HCT116 (cell line): Measurements from ENCODE around the gene SAMD13. TPM values are rescaled to one million over a fixed set of nuclear protein-coding genes. Genes with fewer than 3 reads are reported as not detected.

Experiments
- ATAC-seq: fragments of 200-7000 bp; cut with Tn5 transposase; 2 replicates; pipeline ENCODE4 v1.9.1; 2020; ENCODE audit warnings: mild to moderate bottlenecking, moderate library complexity
- BruUV-seq: library from RNA; stranded (reverse); fragments of 400-500 nt; replicated peaks from 2 replicates; lab custom pipeline; 2021; lab: Mats Ljungman, UMichigan
- CTCF ChIA-PET: fragments of 300-600 bp; sonication (Branson Sonifier 250); formaldehyde crosslinking; loops from one replicate; lab custom pipeline; 2021; ENCODE audit warnings: antibody characterized with exemption; lab: Charles Lee
- POLR2A ChIA-PET: fragments of 300-600, 350-600 bp; sonication (Branson Sonifier 250); formaldehyde crosslinking; loops from one replicate; lab custom pipeline; 2021; ENCODE audit warnings: antibody characterized with exemption; lab: Charles Lee
- RAD21 ChIA-PET, 2 experiments: fragments of 300-600 bp; sonication (Branson Sonifier 250); formaldehyde crosslinking; loops; one replicate each; lab custom pipeline; 2023; ENCODE audit warnings: low total read pairs in 2 of 2; ENCODE audit not compliant: uncharacterized antibody in 2 of 2, unreplicated experiment in 2 of 2, low non-redundant PET in 1 of 2; lab: Charles Lee
- DNase-seq: peaks from one replicate; pipeline ENCODE4 v3.0.0-alpha.2; 2010; ENCODE audit warnings: low read depth, low spot score
- H2AFZ ChIP-seq: fragments of 200-600 bp; shearing (Covaris generic), sonication (generic); 2 replicates; pipeline ENCODE4 v1.6.1; 2017; ENCODE audit warnings: low read depth, mixed run types, mixed read lengths, antibody characterized with exemption, low read length; ENCODE audit not compliant: poor library complexity, severe bottlenecking
- H3K27ac ChIP-seq: 2 replicates; pipeline ENCODE4 v1.5.1; 2012; ENCODE audit warnings: low read depth, low read length
- H3K27me3 ChIP-seq: fragments of 200-600 bp; sonication (generic); 2 replicates; pipeline ENCODE4 v1.6.1; 2016; ENCODE audit warnings: mixed run types, low read length, mixed read lengths; ENCODE audit not compliant: insufficient read depth
- H3K36me3 ChIP-seq, 2 experiments: fragments of 200-500 bp in 1 of 2; fragments of 200-600 bp in 1 of 2; sonication (Bioruptor generic) in 1 of 2; sonication (generic) in 1 of 2; 2 replicates each; pipeline versions ENCODE4 v1.5.1 to v1.6.1; 2014 to 2016; ENCODE audit warnings: low read length in 2 of 2, inconsistent platforms in 1 of 2, mixed read lengths in 1 of 2, mixed run types in 1 of 2; ENCODE audit not compliant: insufficient read depth in 2 of 2, control insufficient read depth in 1 of 2
- H3K4me1 ChIP-seq, 2 experiments: fragments of 200-600 bp in 1 of 2; sonication (generic) in 1 of 2; 2 replicates each; pipeline versions ENCODE4 v1.5.1 to v1.6.1; 2012 to 2017; ENCODE audit warnings: low read length in 2 of 2, inconsistent platforms in 1 of 2, mild to moderate bottlenecking in 1 of 2, mixed read lengths in 1 of 2, mixed run types in 1 of 2, moderate library complexity in 1 of 2; ENCODE audit not compliant: insufficient read depth in 2 of 2, control insufficient read depth in 1 of 2
- H3K4me2 ChIP-seq: fragments of 200-600 bp; sonication (generic); 2 replicates; pipeline ENCODE4 v1.6.1; 2017; ENCODE audit warnings: mixed run types, low read length, mixed read lengths
- H3K4me3 ChIP-seq, 2 experiments: fragments of 200-600 bp in 1 of 2; sonication (generic) in 1 of 2; replicated peaks in 1 of 2; 2 replicates each; pipeline ENCODE4 v1.5.1; 2011 to 2016; ENCODE audit warnings: low read length in 2 of 2, control low read depth in 1 of 2, low read depth in 1 of 2, mild to moderate bottlenecking in 1 of 2, mixed read lengths in 1 of 2, mixed run types in 1 of 2
- H3K79me2 ChIP-seq: fragments of 200-600 bp; sonication (generic); 2 replicates; pipeline ENCODE4 v1.6.1; 2017; ENCODE audit warnings: mild to moderate bottlenecking, mixed run types, low read length, moderate library complexity, mixed read lengths; ENCODE audit not compliant: insufficient read depth
- H3K9ac ChIP-seq: fragments of 200-600 bp; sonication (generic); 2 replicates; pipeline ENCODE4 v1.6.1; 2016; ENCODE audit warnings: low read length, mixed read lengths
- H3K9me2 ChIP-seq: fragments of 200-600 bp; sonication (generic), shearing (Covaris generic); 2 replicates; pipeline ENCODE4 v1.6.1; 2017; ENCODE audit warnings: mixed run types, mild to moderate bottlenecking, moderate library complexity; ENCODE audit not compliant: insufficient read depth
- H3K9me3 ChIP-seq, 2 experiments: fragments of 200-500 bp in 1 of 2; fragments of 200-600 bp in 1 of 2; sonication (Bioruptor generic) in 1 of 2; sonication (generic) in 1 of 2; 2 replicates each; pipeline ENCODE4 v1.6.1; 2014 to 2017; ENCODE audit warnings: low read length in 2 of 2, mixed read lengths in 2 of 2, inconsistent platforms in 1 of 2, low read depth in 1 of 2, mild to moderate bottlenecking in 1 of 2, mixed run types in 1 of 2, moderate library complexity in 1 of 2; ENCODE audit not compliant: control insufficient read depth in 1 of 2, insufficient read depth in 1 of 2
- H4K20me1 ChIP-seq: fragments of 200-600 bp; sonication (generic), shearing (Covaris generic); 2 replicates; pipeline ENCODE4 v1.6.1; 2017; ENCODE audit warnings: mixed run types, mild to moderate bottlenecking, moderate library complexity; ENCODE audit not compliant: insufficient read depth
- CBX3 ChIP-seq: IDR thresholded peaks from 2 replicates; pipeline ENCODE4 v1.6.1; 2012; ENCODE audit warnings: low read depth
- CTCF ChIP-seq, 3 experiments: fragments of 200-600 bp in 1 of 3; sonication (generic) in 1 of 3; IDR thresholded peaks in 2 of 3; conservative IDR thresholded peaks in 1 of 3; 2 replicates each; pipeline ENCODE4 v1.5.1; 2012 to 2017; ENCODE audit warnings: low read depth in 2 of 3, low read length in 2 of 3, antibody characterized with exemption in 1 of 3, borderline replicate concordance in 1 of 3, control low read depth in 1 of 3, mild to moderate bottlenecking in 1 of 3, mixed read lengths in 1 of 3, mixed run types in 1 of 3, moderate library complexity in 1 of 3; ENCODE audit not compliant: insufficient read depth in 1 of 3
- ELF1 ChIP-seq: IDR thresholded peaks from 2 replicates; pipeline ENCODE4 v1.6.1; 2012; ENCODE audit warnings: low read depth, borderline replicate concordance
- EZH2phosphoT487 ChIP-seq: fragments of 200-600 bp; IDR thresholded peaks from 2 replicates; pipeline ENCODE4 v1.6.1; 2018; ENCODE audit warnings: antibody characterized with exemption, borderline replicate concordance
- FOSL1 ChIP-seq: IDR thresholded peaks from 2 replicates; pipeline ENCODE4 v1.6.1; 2012; ENCODE audit warnings: low read depth
- JUND ChIP-seq: IDR thresholded peaks from 2 replicates; pipeline ENCODE4 v1.6.1; 2012
- MAX ChIP-seq: IDR thresholded peaks from 2 replicates; pipeline ENCODE4 v1.6.1; 2012
- RAD21 ChIP-seq: IDR thresholded peaks from 2 replicates; pipeline ENCODE4 v1.6.1; 2012; ENCODE audit warnings: low read depth, mild to moderate bottlenecking
- SP1 ChIP-seq: IDR thresholded peaks from 2 replicates; pipeline ENCODE4 v1.6.1; 2012; ENCODE audit warnings: low read depth
- SRF ChIP-seq: IDR thresholded peaks from 2 replicates; pipeline ENCODE4 v1.6.1; 2012; ENCODE audit warnings: low read depth
- TCF7L2 ChIP-seq: IDR thresholded peaks from 2 replicates; pipeline ENCODE4 v1.7.0; 2011; ENCODE audit warnings: borderline replicate concordance, inconsistent platforms; ENCODE audit not compliant: insufficient read depth, insufficient read length; ENCODE audit errors: extremely low read depth
- YY1 ChIP-seq: IDR thresholded peaks from 2 replicates; pipeline ENCODE4 v1.6.1; 2011; ENCODE audit warnings: low read length, low read depth, moderate library complexity, mild to moderate bottlenecking; ENCODE audit not compliant: insufficient replicate concordance; ENCODE audit errors: extremely low read depth
- ZNF274 ChIP-seq: fragments of 200-500 bp; sonication (Bioruptor generic); IDR thresholded peaks from 2 replicates; pipeline ENCODE4 v1.6.1; 2014; ENCODE audit warnings: mild to moderate bottlenecking, low read depth, low read length, inconsistent platforms
- intact Hi-C: fragments of 100-400 bp; cut with micrococcal nuclease; formaldehyde crosslinking; loops from 2 replicates; pipeline ENCODE4 v1.10.0; 2022
- total RNA-seq: library from RNA; stranded (reverse); gene quantifications from one replicate; pipeline ENCODE4 v1.2.1, GENCODE V29; 2021; ENCODE audit not compliant: unreplicated experiment
- TF ChIP-seq, protein P1 (sequence below): IDR thresholded peaks from 2 replicates; pipeline ENCODE4 v1.6.1; 2011; ENCODE audit warnings: mild to moderate bottlenecking, low read length, moderate library complexity; ENCODE audit not compliant: insufficient replicate concordance; ENCODE audit errors: extremely low read depth

Gene SAMD13
- total RNA-seq, 1 experiment from 2014 or later = 14.9 TPM

- ATAC-seq (no peak), DNase-seq (no peak)
- Histone ChIP-seq H3K4me1 (peaks cover 31 to 35% of the 10 kb centered on the region in 2 experiments), H3K9ac (no peak overlapping the region), H3K9me2 (no peaks in the 10 kb centered on the region), H3K79me2 (no peaks in the 10 kb centered on the region), H3K4me3 (no peak overlapping the region), H3K27me3 (no peaks in the 10 kb centered on the region), H3K27ac (no peak overlapping the region), H4K20me1 (no peaks in the 10 kb centered on the region), H2AFZ (peak overlapping the region; percentile 14), H3K4me2 (no peak overlapping the region), H3K36me3 (no peaks in the 10 kb centered on the region), H3K9me3 (no peaks in the 10 kb centered on the region)
- ChIA-PET RAD21 (no interaction called here), CTCF (no interaction called here), POLR2A (interaction anchor here (1.3 kb wide), 1 partner anchor 11 kb away, joined by 3 read pairs; no protein-coding TSS in a partner anchor)
- TF ChIP-seq TCF7L2 (peak; percentile 92), YY1 (no peak)
- TF ChIP-seq, protein P1, sequence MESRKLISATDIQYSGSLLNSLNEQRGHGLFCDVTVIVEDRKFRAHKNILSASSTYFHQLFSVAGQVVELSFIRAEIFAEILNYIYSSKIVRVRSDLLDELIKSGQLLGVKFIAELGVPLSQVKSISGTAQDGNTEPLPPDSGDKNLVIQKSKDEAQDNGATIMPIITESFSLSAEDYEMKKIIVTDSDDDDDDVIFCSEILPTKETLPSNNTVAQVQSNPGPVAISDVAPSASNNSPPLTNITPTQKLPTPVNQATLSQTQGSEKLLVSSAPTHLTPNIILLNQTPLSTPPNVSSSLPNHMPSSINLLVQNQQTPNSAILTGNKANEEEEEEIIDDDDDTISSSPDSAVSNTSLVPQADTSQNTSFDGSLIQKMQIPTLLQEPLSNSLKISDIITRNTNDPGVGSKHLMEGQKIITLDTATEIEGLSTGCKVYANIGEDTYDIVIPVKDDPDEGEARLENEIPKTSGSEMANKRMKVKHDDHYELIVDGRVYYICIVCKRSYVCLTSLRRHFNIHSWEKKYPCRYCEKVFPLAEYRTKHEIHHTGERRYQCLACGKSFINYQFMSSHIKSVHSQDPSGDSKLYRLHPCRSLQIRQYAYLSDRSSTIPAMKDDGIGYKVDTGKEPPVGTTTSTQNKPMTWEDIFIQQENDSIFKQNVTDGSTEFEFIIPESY = no peak
- no TSS peak for BruUV-seq
- intact Hi-C loops = no loop called here
Measured at GRCh38 chr1:84390226-84390625, 88.7 kb downstream of the SAMD13 start.

GRCh38 chr1:84398175-84399155 is 97.0 kb downstream of the SAMD13 start, which contains the start of gene DNASE2B:
TSS of gene DNASE2B (plus strand) at chr1:84398484. CDS start at chr1:84398565, 81 bp downstream.
- no peaks in the 10 kb centered on the region for H3K79me2 ChIP-seq
- no peaks in the 10 kb centered on the region for H3K9me3 ChIP-seq
- H3K9ac ChIP-seq = no peak within 1 kb of the TSS
- H4K20me1 ChIP-seq = no peaks in the 10 kb centered on the region
- ATAC-seq (no peak), DNase-seq (no peak)
- H3K9me2 ChIP-seq = no peaks in the 10 kb centered on the region
- peaks cover 4 to 10% of the 10 kb centered on the region in 2 experiments; a peak in 3 of 4 replicates for H3K4me1 ChIP-seq
- ChIA-PET RAD21 (no interaction called here), CTCF (interaction anchor here (0.6 kb wide), 1 partner anchor 10 kb away, joined by 3 read pairs; no protein-coding TSS in a partner anchor), POLR2A (no interaction called here)
- intact Hi-C loops = no loop called here
- no peak within 1 kb of the TSS for H2AFZ ChIP-seq
- no peak within 1 kb of the TSS for H3K4me3 ChIP-seq
- H3K4me2 ChIP-seq = no peak within 1 kb of the TSS
- no peaks in the 10 kb centered on the region for H3K27me3 ChIP-seq
- no TSS peak for BruUV-seq
- no peak within 1 kb of the TSS for H3K27ac ChIP-seq
- H3K36me3 ChIP-seq = no peaks in the 10 kb centered on the region
- TF ChIP-seq YY1 = no peak
- TF ChIP-seq FOSL1 = no peak
- no peak for TF ChIP-seq CTCF (IDR thresholded peaks at IDR 0.05 in 2 of 3, conservative IDR thresholded peaks at IDR 0.05 in 1 of 3; ENCODE audit: borderline replicate concordance in 1 of 3, insufficient read depth in 1 of 3, low read depth in 2 of 3, low read length in 2 of 3)
- no peak for TF ChIP-seq ZNF274
- no peak for TF ChIP-seq ELF1
- TF ChIP-seq JUND = no peak
- TF ChIP-seq MAX = no peak
- TF ChIP-seq TCF7L2 = no peak
- TF ChIP-seq SP1 = no peak
- TF ChIP-seq CBX3 = no peak
- no peak for TF ChIP-seq EZH2phosphoT487
- no peak for TF ChIP-seq RAD21
- no peak for TF ChIP-seq SRF
